GM21515 (cell line): ENCODE data around the gene GFRA4.

Experiments used
- ATAC-seq: cut with Tn5 transposase; IDR thresholded peaks from one replicate; pipeline ENCODE4 v1.9.1; 2021; ENCODE audit not compliant: unreplicated experiment

The GFRA4 gene

GRCh38 chr20:3694864-3695263 lies 31.7 kb upstream of the GFRA4 start:
- no peak for ATAC-seq

- ATAC-seq = no peak
Measured at GRCh38 chr20:3693376-3693775, 30.2 kb upstream of the GFRA4 start.

- no peak for ATAC-seq
Measured at GRCh38 chr20:3692706-3693294, 29.6 kb upstream of the GFRA4 start.

GRCh38 chr20:3691897-3692296 lies 28.7 kb upstream of the GFRA4 start:
- ATAC-seq = no peak

- no peak for ATAC-seq
Measured at GRCh38 chr20:3691306-3691705, 28.1 kb upstream of the GFRA4 start.

GRCh38 chr20:3690413-3690812 lies 27.2 kb upstream of the GFRA4 start:
- ATAC-seq = no peak

GRCh38 chr20:3689978-3690377 lies 26.8 kb upstream of the GFRA4 start:
- ATAC-seq = no peak

- no peak for ATAC-seq
Measured at GRCh38 chr20:3687655-3688054, 24.5 kb upstream of the GFRA4 start.

- no peak for ATAC-seq
Measured at GRCh38 chr20:3686867-3687321, 23.7 kb upstream of the GFRA4 start.

GRCh38 chr20:3686421-3686820 lies 23.2 kb upstream of the GFRA4 start:
- no peak for ATAC-seq

- ATAC-seq = no peak
Measured at GRCh38 chr20:3685341-3685740, 22.1 kb upstream of the GFRA4 start.

GRCh38 chr20:3681931-3682781 lies 19.0 kb upstream of the GFRA4 start, which contains the start of gene ADAM33:
TSS of gene ADAM33 (minus strand) at chr20:3682010. CDS start at chr20:3682004, 6 bp downstream.
- no peak for ATAC-seq

GRCh38 chr20:3681352-3681930 lies 18.2 kb upstream of the GFRA4 start:
- no peak for ATAC-seq

GRCh38 chr20:3680701-3681351 lies 17.6 kb upstream of the GFRA4 start:
- no peak for ATAC-seq

- no peak for ATAC-seq
Measured at GRCh38 chr20:3679749-3680700, 16.8 kb upstream of the GFRA4 start.

- no peak for ATAC-seq
Measured at GRCh38 chr20:3678856-3679720, 15.9 kb upstream of the GFRA4 start.

- ATAC-seq = no peak
Measured at GRCh38 chr20:3678198-3678597, 15.0 kb upstream of the GFRA4 start.

GRCh38 chr20:3677733-3678132 lies 14.5 kb upstream of the GFRA4 start:
- no peak for ATAC-seq
